ENCODE measurements around the gene GNB1L.

Gene GNB1L

DNA sequence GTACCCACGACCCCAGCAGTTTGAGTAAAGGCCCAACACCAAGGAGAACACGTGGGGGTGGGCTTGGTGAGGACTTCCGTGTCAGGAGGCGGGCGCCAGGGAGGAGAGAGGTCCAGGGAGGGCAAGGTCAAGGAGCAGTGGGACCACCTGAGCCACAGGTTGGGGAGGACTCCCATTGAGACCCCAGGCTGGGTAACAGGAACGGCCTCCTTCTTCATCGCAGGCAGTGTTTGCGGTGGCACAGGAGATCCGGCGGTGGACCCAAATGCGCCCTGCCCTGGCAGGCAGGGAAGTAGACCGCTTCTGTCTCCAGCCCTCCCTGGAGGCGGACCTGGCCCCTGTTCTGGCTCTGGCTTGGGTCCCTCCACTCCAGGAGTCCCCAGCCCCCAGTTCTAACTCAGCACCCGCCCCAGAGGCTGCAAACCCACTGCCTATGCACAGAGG is 100.0 kb downstream of the GNB1L start:
- peaks cover 22% of the 10 kb centered on the region for H3K4me1 Mint-ChIP-seq
- peaks cover 39% of the 10 kb centered on the region for H3K27me3 Mint-ChIP-seq
- H3K9me3 Mint-ChIP-seq, result no peaks in the 10 kb centered on the region
- H3K27ac Mint-ChIP-seq, result no peak overlapping the region
- H3K36me3 Mint-ChIP-seq, result no peaks in the 10 kb centered on the region
- ATAC-seq (ENCODE audit: low read depth) (no peak), DNase-seq (ENCODE audit: low spot score in 2 of 2) (no peak)
- peak overlapping the region; percentile 47 for H3K4me3 Mint-ChIP-seq

DNA sequence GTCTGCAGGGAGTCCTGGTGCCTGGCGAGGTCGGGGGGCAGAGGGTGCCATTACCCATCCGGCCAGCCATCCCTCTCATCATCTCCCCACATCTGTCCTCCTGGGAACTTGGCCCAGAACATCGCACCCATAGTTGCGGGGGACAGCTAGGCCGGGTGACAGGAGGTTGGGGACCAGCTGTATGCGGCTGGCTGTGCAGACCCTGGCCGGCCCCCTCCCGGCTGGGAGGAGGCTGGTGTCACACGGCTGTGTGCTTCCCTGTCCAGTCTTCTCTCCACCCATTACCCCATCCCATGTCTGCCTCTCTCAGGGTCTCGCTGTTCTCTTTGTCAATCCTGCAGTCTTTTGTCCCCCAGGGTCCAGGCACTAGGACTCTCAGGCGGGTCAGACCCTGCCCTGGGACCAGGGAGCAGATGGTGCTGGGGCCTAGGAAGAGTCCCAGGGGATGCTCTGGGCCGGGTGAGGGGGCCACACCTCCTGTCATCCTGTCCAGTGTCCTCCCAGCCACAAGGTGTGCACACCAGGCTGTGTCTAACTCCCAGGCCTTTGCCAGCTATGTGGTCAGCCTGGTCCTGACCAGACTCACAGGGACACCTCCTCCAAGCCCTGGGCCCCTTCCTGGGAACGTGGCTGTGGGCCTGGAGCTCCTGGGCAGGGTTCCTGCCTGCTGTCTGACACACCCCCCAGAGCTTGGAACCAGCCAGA is 100.5 kb downstream of the GNB1L start:
- ATAC-seq (ENCODE audit: low read depth) (no peak), DNase-seq (ENCODE audit: low spot score in 2 of 2) (no peak)
- Mint-ChIP-seq H3K4me1 (peaks cover 18% of the 10 kb centered on the region), H3K27me3 (peaks cover 37% of the 10 kb centered on the region), H3K9me3 (no peaks in the 10 kb centered on the region), H3K4me3 (peak overlapping the region; percentile 47), H3K36me3 (no peaks in the 10 kb centered on the region), H3K27ac (no peak overlapping the region)

DNA sequence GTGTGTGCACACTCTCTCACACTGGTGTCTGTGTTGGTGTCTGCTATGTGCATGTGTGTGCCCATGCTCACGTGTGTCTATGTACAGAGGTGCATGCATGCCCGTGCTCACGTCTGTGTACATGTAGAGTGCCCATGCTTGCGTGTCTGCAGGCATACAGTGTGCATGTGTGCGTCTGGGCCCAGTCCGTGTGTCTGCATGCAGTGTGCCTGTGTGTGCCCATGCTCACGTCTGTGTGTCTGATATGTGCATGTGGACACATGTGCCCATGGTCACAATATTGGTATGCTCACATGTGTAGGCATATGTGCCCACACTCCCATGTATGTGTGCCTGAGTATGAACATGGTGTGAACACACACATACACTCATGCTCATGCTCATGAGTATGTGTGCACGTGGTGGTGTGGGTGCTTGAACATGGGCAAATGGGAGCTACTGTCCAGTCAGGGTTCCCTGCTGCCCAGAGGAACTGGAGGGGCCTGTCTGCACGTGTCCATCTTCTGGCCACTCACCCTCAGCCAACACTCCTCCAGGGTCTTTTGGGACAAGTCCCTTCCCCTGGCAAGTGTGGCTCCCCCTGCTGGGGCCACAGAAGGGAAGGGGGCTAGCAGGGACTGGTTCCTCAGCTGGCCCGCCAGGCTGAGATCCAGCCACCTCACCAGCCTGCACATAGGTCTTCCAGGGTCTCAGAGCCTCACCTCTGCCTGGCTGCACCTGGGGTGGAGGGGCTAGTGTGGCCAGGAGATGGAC is 101.4 kb downstream of the GNB1L start:
- no peaks in the 10 kb centered on the region for H3K9me3 Mint-ChIP-seq
- H3K27me3 Mint-ChIP-seq, result peaks cover 38% of the 10 kb centered on the region
- DNase-seq (ENCODE audit: low spot score in 2 of 2), result no peak

DNA sequence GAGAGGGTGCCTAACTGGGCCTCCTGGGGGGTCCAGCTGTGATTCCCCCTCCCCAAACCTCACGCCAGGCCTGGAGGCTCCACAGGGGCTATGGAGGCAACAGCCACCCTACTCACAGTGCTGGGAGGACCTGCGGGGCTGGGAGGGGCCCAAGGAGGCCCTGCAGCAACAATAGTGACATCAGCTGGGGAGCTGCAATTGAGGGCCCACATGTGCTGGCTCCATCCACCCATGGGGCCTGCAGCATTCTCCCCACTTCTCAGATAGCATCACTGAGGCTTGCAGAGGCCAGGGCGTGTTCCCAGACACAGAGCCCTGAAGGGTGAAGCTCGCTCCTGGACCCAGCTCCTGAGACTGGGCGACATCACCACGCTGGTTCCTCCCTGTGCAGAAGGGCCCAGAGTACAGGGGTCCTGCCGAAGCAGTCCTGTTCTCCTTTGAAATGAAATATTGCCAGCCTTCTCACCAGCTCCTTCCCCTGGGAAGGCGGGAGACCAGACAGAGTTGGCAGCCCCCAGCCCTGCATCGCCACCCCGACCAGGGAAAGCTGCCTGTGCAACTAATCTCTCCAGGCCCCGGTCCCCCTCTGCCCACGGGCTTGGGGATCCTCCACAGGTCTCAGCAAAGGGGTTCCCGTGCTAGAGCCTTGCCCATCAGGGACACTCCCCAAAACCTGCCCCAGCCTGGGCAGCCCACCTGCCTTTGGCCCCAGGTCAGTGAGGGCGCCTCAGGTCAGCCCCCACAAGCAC is 103.0 kb downstream of the GNB1L start:
- DNase-seq (ENCODE audit: low spot score in 2 of 2), result no peak
- Mint-ChIP-seq H3K36me3 (no peaks in the 10 kb centered on the region), H3K4me3 (no peak overlapping the region), H3K27ac (no peak overlapping the region), H3K27me3 (peaks cover 30% of the 10 kb centered on the region), H3K4me1 (peaks cover 10% of the 10 kb centered on the region), H3K9me3 (no peaks in the 10 kb centered on the region)
- ATAC-seq (ENCODE audit: low read depth), result no peak

More for the DNA sequence above, 101.4 kb downstream of the GNB1L start:
- H3K27ac Mint-ChIP-seq, result no peak overlapping the region
- H3K4me3 Mint-ChIP-seq, result no peak overlapping the region
- peaks cover 18% of the 10 kb centered on the region for H3K4me1 Mint-ChIP-seq
- ATAC-seq (ENCODE audit: low read depth), result no peak
- no peaks in the 10 kb centered on the region for H3K36me3 Mint-ChIP-seq

DNA sequence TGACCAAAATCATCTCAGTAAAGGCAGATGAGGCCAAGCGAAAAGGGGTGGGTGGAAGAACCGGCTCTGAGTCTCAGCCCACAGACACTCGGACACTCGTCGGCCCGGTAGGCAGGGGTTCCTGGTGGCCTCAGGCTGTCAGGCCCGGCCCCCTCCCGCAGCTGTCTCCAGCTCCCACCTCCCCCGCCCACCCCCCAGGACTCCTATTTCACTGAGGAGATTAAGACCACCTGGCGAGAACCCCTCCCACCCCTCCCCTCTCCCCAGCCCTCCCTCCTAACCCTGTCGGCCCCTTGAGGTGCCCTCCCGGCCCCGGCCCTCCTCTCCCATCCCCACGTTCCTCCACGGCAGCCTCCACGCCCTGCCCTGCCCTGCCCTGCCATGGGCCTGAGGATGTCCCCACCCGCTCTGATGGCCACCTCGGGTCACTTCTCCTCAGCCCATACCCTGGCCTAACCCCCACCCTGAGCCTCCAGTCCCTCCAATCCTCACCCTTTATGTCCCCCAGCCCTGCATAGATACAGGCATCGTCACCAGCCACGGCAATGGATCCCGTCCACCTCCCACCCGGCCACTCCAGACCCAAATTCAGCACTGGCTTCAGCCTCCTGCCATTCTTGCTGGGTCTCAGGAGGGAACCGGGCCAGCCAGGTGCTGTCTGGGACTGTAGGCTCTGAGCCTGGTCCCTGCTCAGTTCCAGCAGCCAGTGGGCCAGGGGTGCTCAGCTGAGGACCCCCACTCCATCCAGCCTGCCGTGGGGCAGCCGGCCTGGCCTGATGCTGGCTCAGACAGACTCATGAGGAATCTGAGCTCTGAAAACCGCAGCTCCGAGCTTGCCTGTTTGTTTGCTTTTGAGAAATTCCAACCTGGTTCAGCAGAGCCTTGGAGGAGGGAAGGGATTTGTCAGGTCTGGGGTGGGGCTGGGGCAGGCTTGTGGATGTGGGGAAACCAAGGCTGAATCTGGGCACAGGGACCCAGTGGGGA is 103.9 kb downstream of the GNB1L start:
- Mint-ChIP-seq H3K27ac (no peak overlapping the region), H3K9me3 (no peaks in the 10 kb centered on the region), H3K36me3 (no peaks in the 10 kb centered on the region), H3K4me1 (peaks cover 2% of the 10 kb centered on the region), H3K4me3 (no peak overlapping the region), H3K27me3 (peaks cover 25% of the 10 kb centered on the region)
- no peak for DNase-seq (ENCODE audit: low spot score in 2 of 2)
- ATAC-seq (ENCODE audit: low read depth), result no peak

DNA sequence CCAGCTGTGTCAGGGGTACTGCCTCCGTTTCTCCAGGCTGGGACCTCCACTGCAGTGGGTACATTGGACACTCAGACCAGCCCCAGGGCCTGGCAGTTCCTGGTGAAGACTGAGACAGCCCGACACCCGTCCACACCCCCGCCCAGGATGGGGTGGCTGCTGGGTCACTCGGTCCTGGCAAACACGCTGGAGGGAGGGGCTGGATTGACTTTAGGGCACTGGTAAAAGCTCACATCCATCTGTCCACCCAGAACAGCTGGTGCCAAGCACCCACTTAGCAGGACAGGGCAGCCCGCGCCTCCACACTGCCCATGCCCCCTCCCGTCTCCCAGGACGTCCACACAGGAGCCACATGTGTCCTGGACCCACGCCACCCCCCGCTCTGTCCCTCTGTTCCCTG is 104.8 kb downstream of the GNB1L start:
- DNase-seq (ENCODE audit: low spot score in 2 of 2) (no peak), ATAC-seq (ENCODE audit: low read depth) (no peak)
- Mint-ChIP-seq H3K36me3 (no peaks in the 10 kb centered on the region), H3K4me1 (no peaks in the 10 kb centered on the region), H3K27ac (no peak overlapping the region), H3K27me3 (peaks cover 23% of the 10 kb centered on the region), H3K9me3 (no peaks in the 10 kb centered on the region), H3K4me3 (no peak overlapping the region)

DNA sequence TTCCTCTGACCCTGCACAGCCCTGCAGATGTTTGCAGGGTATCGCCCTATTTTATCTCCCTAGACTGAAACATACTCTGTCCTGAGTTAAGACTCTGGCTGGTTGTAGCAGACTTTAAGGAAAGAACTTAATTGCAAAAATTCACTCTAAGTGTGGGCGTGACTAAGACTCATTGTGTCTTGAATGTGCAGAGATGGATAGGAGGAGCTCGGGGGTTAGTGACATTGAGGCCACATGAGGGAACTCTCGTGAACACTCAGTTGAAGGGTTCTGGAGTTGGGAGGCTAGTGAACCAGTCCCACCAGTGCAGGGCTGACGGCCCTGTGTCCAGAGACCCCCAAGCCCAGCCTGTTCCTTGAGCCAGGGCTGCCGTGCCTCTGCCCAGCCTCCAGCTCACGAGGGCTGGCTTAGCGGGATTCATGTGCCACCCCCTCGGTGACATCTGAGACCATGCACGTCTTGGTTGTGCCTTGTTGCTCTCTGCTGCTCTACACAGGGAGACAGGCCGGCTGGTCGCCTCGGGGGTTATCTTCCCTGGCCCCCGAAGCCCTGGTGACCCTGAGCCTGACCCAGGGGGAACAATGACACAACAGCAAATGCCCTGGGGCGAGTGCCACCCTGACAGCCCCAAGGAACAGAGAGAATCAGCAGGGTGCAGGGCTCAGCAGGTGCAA is 105.5 kb downstream of the GNB1L start:
- peaks cover 21% of the 10 kb centered on the region for H3K27me3 Mint-ChIP-seq
- no peak overlapping the region for H3K27ac Mint-ChIP-seq
- no peak for ATAC-seq (ENCODE audit: low read depth)
- H3K4me1 Mint-ChIP-seq, result no peaks in the 10 kb centered on the region
- H3K4me3 Mint-ChIP-seq, result no peak overlapping the region
- DNase-seq (ENCODE audit: low spot score in 2 of 2), result no peak
- H3K36me3 Mint-ChIP-seq, result no peaks in the 10 kb centered on the region
- H3K9me3 Mint-ChIP-seq, result no peaks in the 10 kb centered on the region

DNA sequence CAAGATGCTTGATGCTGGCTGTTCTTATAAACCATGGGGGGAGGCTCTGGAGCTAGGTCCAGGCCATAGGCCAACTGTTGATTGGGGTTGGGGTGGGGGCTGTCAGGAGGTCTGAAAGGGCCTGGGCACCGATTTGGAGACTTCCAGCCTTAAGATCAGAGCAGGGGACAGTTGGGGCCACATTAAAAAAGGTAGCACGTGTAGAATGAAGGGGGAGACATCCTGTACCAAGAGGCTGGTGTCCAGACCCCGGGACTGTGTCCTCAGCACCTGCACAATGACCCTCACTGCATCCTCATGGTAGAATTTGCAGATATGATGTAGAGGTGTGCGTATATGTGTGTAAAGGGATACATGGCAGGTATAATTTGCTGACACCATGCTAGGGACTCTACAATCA is 106.5 kb downstream of the GNB1L start:
- ATAC-seq (ENCODE audit: low read depth), result no peak
- H3K4me3 Mint-ChIP-seq, result no peak overlapping the region
- H3K9me3 Mint-ChIP-seq, result no peaks in the 10 kb centered on the region
- no peaks in the 10 kb centered on the region for H3K4me1 Mint-ChIP-seq
- H3K27me3 Mint-ChIP-seq, result peaks cover 14% of the 10 kb centered on the region
- H3K27ac Mint-ChIP-seq, result no peak overlapping the region
- H3K36me3 Mint-ChIP-seq, result no peaks in the 10 kb centered on the region
- DNase-seq (ENCODE audit: low spot score in 2 of 2), result no peak

DNA sequence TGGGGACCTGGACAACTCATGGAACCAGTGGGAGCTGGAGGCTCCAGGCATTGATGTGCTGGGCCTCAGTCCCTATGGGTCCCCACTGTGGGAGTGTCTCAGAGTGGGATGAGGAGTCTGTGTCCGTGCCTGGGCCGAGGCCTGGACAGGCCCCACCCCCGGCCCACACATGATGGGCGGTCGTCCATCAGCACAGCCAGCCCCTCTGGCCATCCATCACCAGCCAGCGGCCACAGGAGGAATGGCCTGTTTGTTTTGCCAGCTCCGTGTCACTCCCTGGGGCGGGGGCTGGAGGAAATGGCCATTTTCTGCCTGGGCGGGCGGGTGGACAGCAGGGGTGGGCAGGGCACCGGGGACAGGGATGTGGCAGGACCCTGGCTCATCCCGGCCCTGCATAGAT is 107.1 kb downstream of the GNB1L start:
- Mint-ChIP-seq H3K4me1 (no peaks in the 10 kb centered on the region), H3K36me3 (no peaks in the 10 kb centered on the region), H3K27ac (no peak overlapping the region), H3K4me3 (no peak overlapping the region), H3K9me3 (no peaks in the 10 kb centered on the region), H3K27me3 (peaks cover 8% of the 10 kb centered on the region)
- no peak for DNase-seq (ENCODE audit: low spot score in 2 of 2)
- no peak for ATAC-seq (ENCODE audit: low read depth)

DNA sequence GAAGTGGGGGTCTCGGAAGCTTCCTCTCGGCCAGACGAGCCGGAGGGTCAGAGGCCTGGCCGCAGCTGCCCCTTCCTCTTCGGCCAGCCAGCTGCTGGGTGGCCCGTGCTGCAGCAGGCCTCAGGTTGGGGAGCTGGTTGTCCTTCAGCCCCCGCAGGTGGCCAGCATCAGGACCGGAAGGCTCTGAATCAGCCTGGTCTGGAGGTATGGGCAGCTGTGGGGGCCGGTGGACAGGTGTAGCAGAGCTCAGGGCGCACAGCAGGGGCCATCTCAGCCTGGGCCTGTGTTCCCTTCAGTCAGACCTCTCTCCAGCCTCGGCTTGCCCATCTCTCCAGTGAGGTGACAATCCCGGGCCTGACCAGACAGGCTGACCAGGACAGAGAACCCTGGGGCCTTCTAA is 107.9 kb downstream of the GNB1L start:
- Mint-ChIP-seq H3K4me3 (no peak overlapping the region), H3K27me3 (peaks cover 8% of the 10 kb centered on the region), H3K27ac (no peak overlapping the region), H3K4me1 (no peaks in the 10 kb centered on the region), H3K36me3 (no peaks in the 10 kb centered on the region), H3K9me3 (no peaks in the 10 kb centered on the region)
- no peak for ATAC-seq (ENCODE audit: low read depth)
- no peak for DNase-seq (ENCODE audit: low spot score in 2 of 2)

DNA sequence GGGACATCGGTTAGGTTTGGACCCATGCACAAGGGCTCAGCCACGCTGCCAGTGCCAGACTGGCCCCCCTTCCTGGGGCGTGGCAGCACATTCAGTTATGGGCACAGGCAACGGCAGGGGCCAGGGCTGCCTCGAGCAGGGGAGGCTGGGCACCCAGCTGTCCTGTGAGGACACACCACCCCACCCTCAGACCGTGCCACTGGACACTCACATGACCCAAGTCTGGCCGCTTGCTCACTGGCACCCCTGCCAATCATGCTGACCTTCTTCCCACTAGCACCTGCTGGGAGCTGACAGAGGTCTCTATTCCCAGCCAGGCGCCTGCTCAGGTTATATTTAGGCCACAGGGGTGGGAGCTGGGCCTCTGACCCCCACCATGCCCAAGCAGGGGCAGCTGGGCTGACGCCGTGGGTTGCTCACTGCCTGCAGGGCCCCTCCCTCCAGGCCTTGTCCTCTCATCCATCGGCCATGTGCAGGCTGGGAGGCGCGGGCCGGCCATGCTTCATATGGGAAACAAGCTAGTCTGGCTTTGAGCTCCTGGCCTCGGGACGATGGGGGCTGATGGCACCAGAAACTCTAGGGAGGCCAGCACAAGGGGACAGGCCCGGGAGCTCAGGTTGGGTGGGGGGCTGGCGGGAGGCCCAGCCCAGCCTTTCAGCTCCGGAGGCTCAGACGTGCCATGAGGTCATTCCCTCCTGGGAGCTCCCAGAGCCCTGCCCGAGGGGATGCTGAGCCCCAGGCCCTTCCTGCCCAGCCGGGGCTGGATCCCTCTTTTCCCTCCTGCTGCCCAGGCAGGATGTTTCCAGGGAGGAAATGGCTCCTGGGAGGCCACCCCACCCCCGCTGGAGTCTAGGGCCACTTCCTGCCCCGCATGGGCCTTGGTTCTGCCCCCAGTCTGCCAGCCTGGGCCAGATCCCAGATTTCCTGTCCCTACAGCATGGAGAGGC is 109.2 kb downstream of the GNB1L start:
- H3K4me1 Mint-ChIP-seq, result no peaks in the 10 kb centered on the region
- no peaks in the 10 kb centered on the region for H3K36me3 Mint-ChIP-seq
- no peak overlapping the region for H3K27ac Mint-ChIP-seq
- H3K4me3 Mint-ChIP-seq, result no peak overlapping the region
- no peaks in the 10 kb centered on the region for H3K9me3 Mint-ChIP-seq
- no peak for ATAC-seq (ENCODE audit: low read depth)
- peaks cover 5% of the 10 kb centered on the region for H3K27me3 Mint-ChIP-seq
- no peak for DNase-seq (ENCODE audit: low spot score in 2 of 2)

DNA sequence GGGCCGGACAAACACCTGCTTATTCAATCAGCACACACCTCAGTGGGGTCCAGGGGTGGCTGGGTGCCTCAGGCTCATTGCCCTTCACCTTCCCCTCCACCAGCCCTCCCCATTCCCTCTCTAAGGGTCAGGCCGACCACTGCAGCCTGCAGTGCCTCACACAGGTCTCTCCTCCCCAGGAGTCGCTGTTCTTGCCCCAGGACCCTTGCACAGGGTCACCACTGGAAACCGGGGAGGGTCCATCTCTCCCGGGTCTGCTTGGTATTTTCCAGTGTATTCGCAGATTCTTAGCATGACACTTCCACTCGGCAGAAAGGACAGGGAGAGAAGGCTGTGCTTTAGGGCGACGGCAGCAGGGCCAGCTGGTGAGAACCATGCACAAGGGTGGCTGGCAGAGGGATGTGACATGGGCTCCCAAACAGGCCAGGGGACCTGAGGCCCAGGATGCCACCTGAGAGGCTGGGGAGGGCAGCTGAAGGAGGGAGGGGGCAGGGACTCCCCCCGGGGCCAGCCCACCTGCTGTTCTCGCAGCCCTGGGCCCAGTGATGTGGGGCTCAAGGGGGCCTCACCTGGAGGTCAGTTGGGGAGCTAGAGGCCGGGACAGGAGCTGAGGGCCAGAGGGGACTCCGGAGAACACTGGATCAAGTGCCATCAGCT is 110.2 kb downstream of the GNB1L start:
- DNase-seq (ENCODE audit: low spot score in 2 of 2), result no peak
- no peak for ATAC-seq (ENCODE audit: low read depth)
- no peak overlapping the region for H3K27ac Mint-ChIP-seq

More for the DNA sequence above, 110.2 kb downstream of the GNB1L start:
- Mint-ChIP-seq H3K27me3 (peaks cover 8% of the 10 kb centered on the region), H3K4me3 (no peak overlapping the region), H3K4me1 (no peaks in the 10 kb centered on the region), H3K9me3 (no peaks in the 10 kb centered on the region), H3K36me3 (no peaks in the 10 kb centered on the region)

Data from memory B cell (primary cell).